T-helper 1 cell treated with Interleukin-12 subunit alpha and Interleukin-12 subunit beta and Interleukin-4 antibody, amounts not matched to agents 30 ng/mL and 1 ng/mL, for 36 hours (primary cell): Measurements from ENCODE around the gene SLC35A2. TPM values are rescaled to one million over a fixed set of nuclear protein-coding genes. Genes with fewer than 3 reads are reported as not detected.
"Not testable (repeated sequence)": the region's sequence is repeated elsewhere in the genome, so short reads cannot be mapped to it uniquely, and the experiment has no call there.

ENCODE experiments used
- intact Hi-C: fragments of 100-400 bp; cut with micrococcal nuclease; formaldehyde crosslinking; loops from one replicate; pipeline ENCODE4 v1.15.1; 2024
- total RNA-seq: library from RNA; stranded (reverse); gene quantifications from 2 replicates; pipeline ENCODE4 v1.2.3, GENCODE V29; 2022

Gene SLC35A2
- total RNA-seq, 1 donor from 2014 or later = 22.8 TPM

DNA sequence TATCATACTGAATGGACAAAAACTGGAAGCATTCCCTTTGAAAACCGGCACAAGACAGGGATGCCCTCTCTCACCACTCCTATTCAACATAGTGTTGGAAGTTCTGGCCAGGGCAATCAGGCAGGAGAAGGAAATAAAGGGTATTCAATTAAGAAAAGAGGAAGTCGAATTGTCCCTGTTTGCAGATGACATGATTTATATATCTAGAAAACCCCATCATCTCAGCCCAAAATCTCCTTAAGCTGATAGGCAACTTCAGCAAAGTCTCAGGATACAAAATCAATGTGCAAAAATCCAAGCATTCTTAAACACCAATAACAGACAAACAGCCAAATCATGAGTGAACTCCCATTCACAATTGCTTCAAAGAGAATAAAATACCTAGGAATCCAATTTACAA lies 39.4 kb downstream of the SLC35A2 start:
- intact Hi-C loops = not testable (repeated sequence)

DNA sequence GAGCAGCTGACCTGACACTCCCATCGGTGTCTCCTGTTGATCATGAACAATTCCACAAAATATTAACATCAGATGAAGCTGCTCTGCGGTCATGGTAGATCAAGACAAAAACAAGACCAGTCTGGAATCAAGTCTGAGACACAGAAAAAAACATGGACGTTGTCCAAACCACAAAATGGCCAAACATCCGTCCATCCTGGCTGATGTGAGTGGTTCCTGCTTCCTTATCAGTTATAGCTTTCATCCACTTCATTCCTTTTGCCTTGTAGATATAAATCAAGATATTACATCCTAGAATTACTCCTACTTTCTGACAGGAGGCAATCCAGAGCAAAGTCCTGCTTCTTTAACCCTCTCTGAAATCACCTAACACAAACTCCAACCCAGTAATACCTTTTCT lies 47.2 kb downstream of the SLC35A2 start:
- intact Hi-C loops = no loop called here

DNA sequence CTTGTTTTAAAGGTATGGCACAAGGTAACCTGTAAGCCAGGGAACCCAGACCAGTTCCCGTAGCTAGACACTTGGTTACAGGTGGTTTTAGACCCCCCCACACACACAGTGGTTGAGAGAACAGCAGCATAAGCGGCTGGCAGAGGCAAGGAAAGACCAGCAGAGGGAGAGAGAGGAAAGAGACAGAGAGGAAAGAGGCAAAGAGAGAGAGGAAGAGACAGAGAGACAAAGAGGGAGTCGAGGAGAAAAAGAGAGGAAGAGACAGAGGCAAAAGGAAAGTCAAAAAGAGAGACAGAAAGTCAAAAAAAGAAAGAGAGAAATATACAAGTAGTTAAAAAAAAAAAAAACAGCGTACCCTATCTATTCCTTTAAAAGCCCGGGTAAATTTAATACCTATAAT lies 56.5 kb downstream of the SLC35A2 start:
- intact Hi-C loops = loop anchor here (1.0 kb wide), 1 partner anchor 90 kb away; no protein-coding TSS in a partner anchor

DNA sequence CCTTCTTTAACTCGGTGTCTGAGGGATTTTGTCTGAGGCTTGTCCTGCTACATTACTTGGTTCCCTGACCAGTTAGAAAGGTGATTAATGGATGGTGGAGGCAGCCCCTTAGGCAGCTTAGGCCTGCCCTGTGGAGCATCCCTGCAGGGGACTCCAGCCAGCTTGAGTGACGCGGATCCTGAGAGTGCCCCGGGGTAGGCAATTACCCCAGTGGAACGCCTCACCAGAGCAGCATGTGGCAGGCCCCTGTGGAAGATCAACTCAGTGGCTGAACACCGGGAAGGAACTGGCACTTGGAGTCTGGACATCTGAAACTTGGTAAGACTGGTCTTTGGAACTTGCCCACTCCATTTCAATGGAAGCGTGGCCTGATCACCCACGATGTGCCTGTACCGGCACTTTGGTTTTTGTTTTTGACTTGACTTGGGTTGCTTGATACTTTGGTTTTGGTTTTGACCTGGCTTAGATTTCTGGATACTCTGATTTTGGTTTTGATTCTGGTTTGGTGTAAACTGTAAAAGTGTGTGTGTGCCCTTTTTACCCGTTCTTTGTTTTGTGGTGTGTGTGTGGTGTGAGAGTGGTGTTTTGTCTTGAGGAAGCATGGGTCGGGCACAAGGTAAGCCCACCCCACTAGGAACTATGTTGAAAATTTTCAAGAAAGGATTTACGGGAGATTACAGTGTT lies 57.2 kb downstream of the SLC35A2 start:
- intact Hi-C loops = not testable (repeated sequence)

DNA sequence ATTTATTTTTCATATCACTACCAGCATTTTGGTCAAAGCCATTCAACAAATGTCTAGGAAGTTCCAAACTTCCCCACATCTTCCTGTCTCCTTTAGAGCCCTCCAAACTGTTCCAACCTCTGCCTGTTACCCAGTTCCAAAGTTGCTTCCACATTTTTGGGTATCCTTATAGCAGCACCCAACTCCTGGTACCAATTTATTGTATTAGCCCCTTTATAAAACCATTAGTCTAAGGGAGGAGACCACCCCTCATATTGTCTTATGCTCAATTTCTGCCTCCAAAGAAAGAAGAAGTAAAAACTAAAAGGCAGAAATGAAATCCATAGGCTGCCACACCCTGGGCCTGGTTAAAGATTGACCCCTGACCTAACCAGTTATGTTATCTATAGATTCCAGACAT lies 58.0 kb downstream of the SLC35A2 start:
- intact Hi-C loops = not testable (repeated sequence)

Other genes with a start within 250 kb of the SLC35A2 start
- gene WAS, start 227.8 kb downstream of the SLC35A2 start, total RNA-seq = 151 and 162 TPM in 2 replicates
- gene SUV39H1, start 214.9 kb downstream of the SLC35A2 start, total RNA-seq = 21.7 and 25.0 TPM in 2 replicates
- not detected in 2 replicates for gene GLOD5, start 149.9 kb downstream of the SLC35A2 start, total RNA-seq
- gene GATA1, start 125.1 kb downstream of the SLC35A2 start, total RNA-seq = not detected in 2 replicates
- gene HDAC6, start 109.6 kb downstream of the SLC35A2 start, total RNA-seq = 83.1 and 87.3 TPM in 2 replicates
- gene ERAS, start 85.1 kb downstream of the SLC35A2 start, total RNA-seq = not detected in 2 replicates
- gene PCSK1N, start 76.0 kb downstream of the SLC35A2 start, total RNA-seq = 0.56 and 0.78 TPM in 2 replicates
- 48.0 and 49.4 TPM in 2 replicates for gene TIMM17B, start 13.9 kb downstream of the SLC35A2 start, total RNA-seq
- gene PQBP1, start 13.7 kb downstream of the SLC35A2 start, total RNA-seq = 88.9 and 92.0 TPM in 2 replicates
- gene PIM2, start 7.4 kb upstream of the SLC35A2 start, total RNA-seq = 342 and 350 TPM in 2 replicates
- 68.4 and 71.1 TPM in 2 replicates for gene OTUD5, start 46.0 kb upstream of the SLC35A2 start, total RNA-seq
- 5.0 and 6.3 TPM in 2 replicates for gene KCND1, start 60.2 kb upstream of the SLC35A2 start, total RNA-seq
- gene GRIPAP1, start 90.6 kb upstream of the SLC35A2 start, total RNA-seq = 103 and 110 TPM in 2 replicates
- gene TFE3, start 131.7 kb upstream of the SLC35A2 start, total RNA-seq = 46.6 and 50.9 TPM in 2 replicates
- 6.5 and 8.3 TPM in 2 replicates for gene CCDC120, start 147.4 kb upstream of the SLC35A2 start, total RNA-seq
- gene PRAF2, start 162.4 kb upstream of the SLC35A2 start, total RNA-seq = 20.9 and 22.2 TPM in 2 replicates
- gene WDR45, start 168.2 kb upstream of the SLC35A2 start, total RNA-seq = 68.7 and 71.5 TPM in 2 replicates
- gene GPKOW, start 212.1 kb upstream of the SLC35A2 start, total RNA-seq = 32.6 and 33.2 TPM in 2 replicates